DOHH2 (cell line): ENCODE measurements around the gene ZFHX3.

Experiments
- H3F3A ChIP-seq: fragments of 200-600 bp; sonication (generic), shearing (Covaris generic); 2 replicates; pipeline ENCODE4 v1.6.0; 2016; ENCODE audit warnings: antibody characterized with exemption, mild to moderate bottlenecking; ENCODE audit not compliant: control insufficient read depth, insufficient read depth
- H3K27ac ChIP-seq: fragments of 200-600 bp; sonication (generic); 2 replicates; pipeline ENCODE4 v1.5.1; 2014; ENCODE audit warnings: low read depth, mild to moderate bottlenecking, low read length, moderate library complexity
- H3K27me3 ChIP-seq: fragments of 200-600 bp; sonication (generic); 2 replicates; pipeline ENCODE4 v1.6.1; 2014; ENCODE audit warnings: mild to moderate bottlenecking, low read length, mixed read lengths; ENCODE audit not compliant: control insufficient read depth
- H3K36me3 ChIP-seq: fragments of 200-600 bp; sonication (generic); 2 replicates; pipeline ENCODE4 v1.6.1; 2014; ENCODE audit warnings: mild to moderate bottlenecking, low read length, moderate library complexity, mixed read lengths; ENCODE audit not compliant: control insufficient read depth
- H3K4me1 ChIP-seq: fragments of 200-600 bp; sonication (generic); 2 replicates; pipeline ENCODE4 v1.6.1; 2014; ENCODE audit warnings: mild to moderate bottlenecking, low read length, mixed read lengths; ENCODE audit not compliant: control insufficient read depth
- H3K4me2 ChIP-seq: fragments of 200-600 bp; sonication (generic); 2 replicates; pipeline ENCODE4 v1.6.0; 2014; ENCODE audit warnings: mild to moderate bottlenecking, low read length, moderate library complexity
- H3K4me3 ChIP-seq: fragments of 200-600 bp; sonication (generic); 2 replicates; pipeline ENCODE4 v1.5.1; 2014; ENCODE audit warnings: mild to moderate bottlenecking, low read length, mixed read lengths
- H3K79me2 ChIP-seq: fragments of 200-600 bp; sonication (generic); 2 replicates; pipeline ENCODE4 v1.6.1; 2014; ENCODE audit warnings: mild to moderate bottlenecking, low read length, mixed read lengths; ENCODE audit not compliant: control insufficient read depth
- H3K9me2 ChIP-seq: fragments of 200-600 bp; sonication (generic); replicated peaks from 2 replicates; pipeline ENCODE4 v1.6.1; 2014; ENCODE audit warnings: mild to moderate bottlenecking, low read length, mixed read lengths; ENCODE audit not compliant: control insufficient read depth
- H3K9me3 ChIP-seq: fragments of 200-600 bp; sonication (generic); 2 replicates; pipeline ENCODE4 v1.6.1; 2014; ENCODE audit warnings: antibody characterized with exemption, low read length, mixed read lengths; ENCODE audit not compliant: control insufficient read depth, insufficient read depth
- H4K20me1 ChIP-seq: fragments of 200-600 bp; sonication (generic); 2 replicates; pipeline ENCODE4 v1.6.0; 2014; ENCODE audit warnings: low read depth, mild to moderate bottlenecking, antibody characterized with exemption, low read length, moderate library complexity; ENCODE audit not compliant: control insufficient read depth, insufficient read depth
- EZH2phosphoT487 ChIP-seq: fragments of 200-600 bp; sonication (generic); IDR thresholded peaks from 2 replicates; pipeline ENCODE4 v1.6.1; 2017; ENCODE audit warnings: borderline replicate concordance, mild to moderate bottlenecking, antibody characterized with exemption, low read length, moderate library complexity, mixed read lengths
- TF ChIP-seq, protein P1 (sequence below): fragments of 200-600 bp; sonication (generic); IDR thresholded peaks from one replicate; pipeline ENCODE4 v1.5.1; 2014; ENCODE audit warnings: antibody characterized with exemption, mild to moderate bottlenecking, low read depth, low read length; ENCODE audit not compliant: poor library complexity, severe bottlenecking

ZFHX3 gene

DNA sequence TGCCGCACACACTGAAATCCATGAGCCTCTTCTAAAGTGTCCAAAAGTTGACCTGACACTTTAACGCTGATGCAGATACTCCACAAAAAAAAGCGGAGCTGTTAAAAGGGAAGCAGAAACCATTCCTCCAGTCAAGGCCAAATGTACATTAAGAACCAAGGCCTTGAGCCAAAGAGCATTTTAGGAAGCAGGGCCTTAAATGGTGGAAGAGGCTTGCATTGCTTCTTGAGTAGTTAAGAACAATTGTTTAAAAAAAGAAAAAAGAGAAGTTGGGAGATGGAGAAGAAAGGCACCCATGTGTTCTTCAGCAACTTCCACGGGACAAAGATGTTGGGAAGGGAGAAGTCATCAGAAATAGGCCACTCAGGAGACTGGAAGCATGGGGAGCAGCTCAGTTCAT, 6.3 kb downstream of the ZFHX3 start:
- peaks cover 23% of the 10 kb centered on the region for H3K4me1 ChIP-seq
- no peak for TF ChIP-seq EZH2phosphoT487
- TF ChIP-seq, protein P1, sequence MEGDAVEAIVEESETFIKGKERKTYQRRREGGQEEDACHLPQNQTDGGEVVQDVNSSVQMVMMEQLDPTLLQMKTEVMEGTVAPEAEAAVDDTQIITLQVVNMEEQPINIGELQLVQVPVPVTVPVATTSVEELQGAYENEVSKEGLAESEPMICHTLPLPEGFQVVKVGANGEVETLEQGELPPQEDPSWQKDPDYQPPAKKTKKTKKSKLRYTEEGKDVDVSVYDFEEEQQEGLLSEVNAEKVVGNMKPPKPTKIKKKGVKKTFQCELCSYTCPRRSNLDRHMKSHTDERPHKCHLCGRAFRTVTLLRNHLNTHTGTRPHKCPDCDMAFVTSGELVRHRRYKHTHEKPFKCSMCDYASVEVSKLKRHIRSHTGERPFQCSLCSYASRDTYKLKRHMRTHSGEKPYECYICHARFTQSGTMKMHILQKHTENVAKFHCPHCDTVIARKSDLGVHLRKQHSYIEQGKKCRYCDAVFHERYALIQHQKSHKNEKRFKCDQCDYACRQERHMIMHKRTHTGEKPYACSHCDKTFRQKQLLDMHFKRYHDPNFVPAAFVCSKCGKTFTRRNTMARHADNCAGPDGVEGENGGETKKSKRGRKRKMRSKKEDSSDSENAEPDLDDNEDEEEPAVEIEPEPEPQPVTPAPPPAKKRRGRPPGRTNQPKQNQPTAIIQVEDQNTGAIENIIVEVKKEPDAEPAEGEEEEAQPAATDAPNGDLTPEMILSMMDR, result no peak

DNA sequence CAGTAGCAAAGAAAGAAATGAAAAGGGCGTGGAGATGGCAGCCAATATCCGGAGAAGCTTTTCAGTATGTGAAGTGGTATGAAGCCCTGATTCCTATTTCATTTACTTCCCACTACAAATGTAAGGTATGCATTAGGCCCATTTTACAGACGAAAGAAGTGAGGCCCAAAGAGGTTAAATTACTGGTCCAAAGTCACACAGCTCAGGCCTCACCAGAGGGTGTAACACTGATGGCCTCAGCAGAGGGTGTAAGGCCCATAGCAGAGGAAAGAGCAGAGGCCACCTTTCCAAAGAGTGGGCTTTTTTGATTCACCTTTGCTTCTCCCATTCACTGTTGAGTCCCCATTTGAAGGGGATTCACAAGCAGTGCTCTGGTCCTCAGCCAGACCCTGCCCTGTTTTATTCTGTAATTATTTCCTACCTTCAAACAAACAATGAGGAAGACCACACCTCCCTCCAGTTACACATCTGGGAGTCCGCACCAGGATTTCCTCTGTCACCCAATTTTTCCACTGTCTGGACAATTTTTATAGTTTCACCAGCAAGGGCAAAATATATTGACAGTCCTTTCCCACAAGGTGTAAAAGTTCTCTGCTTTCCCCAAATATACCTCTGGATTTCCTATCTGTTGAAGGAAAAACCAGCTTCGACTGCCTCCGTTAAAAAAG, 7.1 kb downstream of the ZFHX3 start:
- H3K9me2 ChIP-seq, result no peaks in the 10 kb centered on the region
- H3K4me3 ChIP-seq, result no peak overlapping the region
- no peak overlapping the region for H3K4me2 ChIP-seq
- H3K4me1 ChIP-seq, result peaks cover 31% of the 10 kb centered on the region
- TF ChIP-seq, protein P1, result no peak
- no peak for TF ChIP-seq EZH2phosphoT487
- 0 out of 2 replicates have a peak, but pooled peaks cover 5% of the 10 kb centered on the region for H3F3A ChIP-seq
- H3K27ac ChIP-seq, result no peak overlapping the region
- H4K20me1 ChIP-seq, result peaks cover 10% of the 10 kb centered on the region
- peaks cover 65% of the 10 kb centered on the region for H3K79me2 ChIP-seq
- H3K36me3 ChIP-seq, result no peaks in the 10 kb centered on the region
- no peaks in the 10 kb centered on the region for H3K9me3 ChIP-seq
- H3K27me3 ChIP-seq, result no peaks in the 10 kb centered on the region

More for the DNA sequence above, 6.3 kb downstream of the ZFHX3 start:
- Histone ChIP-seq H3K9me2 (no peaks in the 10 kb centered on the region), H4K20me1 (peaks cover 10% of the 10 kb centered on the region), H3K4me3 (no peak overlapping the region), H3F3A (0 out of 2 replicates have a peak, but pooled peaks cover 5% of the 10 kb centered on the region), H3K27me3 (no peaks in the 10 kb centered on the region), H3K27ac (no peak overlapping the region), H3K79me2 (peaks cover 69% of the 10 kb centered on the region), H3K36me3 (no peaks in the 10 kb centered on the region), H3K9me3 (no peaks in the 10 kb centered on the region), H3K4me2 (no peak overlapping the region)

- Histone ChIP-seq H3K9me3 (no peaks in the 10 kb centered on the region), H3K9me2 (no peaks in the 10 kb centered on the region), H3K4me1 (peaks cover 38% of the 10 kb centered on the region), H3K36me3 (no peaks in the 10 kb centered on the region), H3K79me2 (peaks cover 67% of the 10 kb centered on the region), H4K20me1 (peaks cover 10% of the 10 kb centered on the region), H3K27me3 (no peaks in the 10 kb centered on the region), H3K4me2 (no peak overlapping the region), H3K27ac (no peak overlapping the region), H3F3A (0 out of 2 replicates have a peak, but pooled peaks cover 3% of the 10 kb centered on the region), H3K4me3 (no peak overlapping the region)
- TF ChIP-seq, protein P1, result no peak
- TF ChIP-seq EZH2phosphoT487, result no peak
These were observed 7.8 kb downstream of the ZFHX3 start for GRCh38 chr16:73040136-73040535.
